NCI-H2227 (cell line): Measurements from ENCODE around the gene CDC42BPB.

ENCODE experiments used
- DNase-seq: peaks from one replicate; lab custom pipeline; 2025; ENCODE audit not compliant: unreplicated experiment; lab: John Stamatoyannopoulos, UW

CDC42BPB gene

GRCh38 chr14:103022002-103022684 lies 35.2 kb downstream of the CDC42BPB start:
- DNase-seq = peak; percentile 59

DNA sequence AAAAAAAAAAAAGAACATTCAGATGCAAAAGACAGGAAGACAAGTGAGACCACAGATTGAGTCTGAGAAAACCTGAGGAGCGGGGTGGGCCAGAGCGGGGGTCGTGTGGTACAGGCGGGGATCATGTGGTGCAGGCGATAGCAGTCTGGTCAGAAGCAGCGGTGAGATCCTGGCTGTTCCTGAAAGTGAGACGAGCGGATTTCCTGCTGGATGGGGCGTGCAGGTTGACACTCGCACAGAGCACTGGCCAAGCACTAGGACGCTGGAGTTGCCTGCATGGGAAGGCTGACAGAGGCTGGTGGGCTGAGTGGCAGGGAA lies 35.7 kb downstream of the CDC42BPB start:
- no peak for DNase-seq

DNA sequence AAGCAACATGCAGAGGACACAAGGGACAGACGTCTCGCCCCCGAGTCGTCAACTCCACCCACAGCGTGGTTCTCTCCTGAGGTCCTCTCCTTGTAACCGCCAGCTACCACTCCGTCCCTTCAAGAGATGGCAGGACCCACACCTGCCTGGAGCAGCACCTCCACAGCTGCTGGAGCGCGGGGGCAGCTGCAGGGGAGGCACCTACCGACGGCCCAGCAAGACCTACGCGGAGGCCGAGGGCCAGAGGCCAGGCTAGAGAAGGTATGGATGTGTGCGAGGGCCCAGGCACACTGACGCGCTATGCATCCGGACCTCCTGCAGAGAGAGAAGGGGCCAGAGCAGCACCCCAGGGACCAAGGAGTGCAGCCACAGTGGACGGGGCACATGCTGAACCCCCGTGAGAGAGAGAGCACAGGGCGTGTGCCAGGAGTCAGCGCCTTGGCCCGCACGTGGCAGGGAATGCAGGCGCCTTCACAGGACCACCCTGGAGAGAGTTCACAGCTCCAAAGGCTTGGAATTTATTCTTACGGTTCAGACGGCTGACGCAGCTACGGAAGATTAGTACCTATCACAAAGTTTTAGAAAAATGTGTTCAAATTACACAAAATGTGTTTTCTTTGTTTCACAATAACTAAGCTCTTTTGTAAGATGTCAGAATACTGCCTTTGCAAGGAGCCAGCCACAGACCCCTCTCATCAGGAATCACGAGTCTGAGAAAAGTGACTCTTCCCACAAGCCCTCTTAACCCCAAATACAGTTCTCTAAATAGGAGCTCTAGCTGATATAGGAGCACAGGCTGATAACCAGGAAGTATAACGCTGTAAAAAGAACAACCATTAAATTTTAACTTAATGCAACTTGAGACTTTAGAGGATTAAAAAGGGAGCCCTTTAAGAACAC lies 36.8 kb downstream of the CDC42BPB start:
- DNase-seq = no peak

DNA sequence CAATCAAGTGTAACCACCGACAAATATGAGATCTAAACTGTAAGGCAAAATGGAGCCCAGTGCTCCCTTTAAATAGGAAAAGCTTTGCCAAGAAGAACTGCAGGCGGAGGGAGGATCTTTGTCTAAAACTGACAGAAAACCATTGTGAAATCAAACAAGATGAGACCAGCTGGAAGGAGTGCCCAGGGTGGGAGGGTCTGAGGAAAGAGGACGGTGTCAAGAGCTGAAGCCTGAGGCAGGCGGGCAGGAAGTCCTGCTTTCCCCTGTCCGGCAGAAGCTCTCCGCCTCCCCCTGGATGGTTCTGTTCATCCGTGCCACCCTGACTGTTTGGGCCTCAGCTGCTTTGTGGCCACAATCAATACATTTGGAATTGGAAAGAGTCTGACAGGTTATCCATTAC lies 37.5 kb downstream of the CDC42BPB start:
- no peak for DNase-seq

DNA sequence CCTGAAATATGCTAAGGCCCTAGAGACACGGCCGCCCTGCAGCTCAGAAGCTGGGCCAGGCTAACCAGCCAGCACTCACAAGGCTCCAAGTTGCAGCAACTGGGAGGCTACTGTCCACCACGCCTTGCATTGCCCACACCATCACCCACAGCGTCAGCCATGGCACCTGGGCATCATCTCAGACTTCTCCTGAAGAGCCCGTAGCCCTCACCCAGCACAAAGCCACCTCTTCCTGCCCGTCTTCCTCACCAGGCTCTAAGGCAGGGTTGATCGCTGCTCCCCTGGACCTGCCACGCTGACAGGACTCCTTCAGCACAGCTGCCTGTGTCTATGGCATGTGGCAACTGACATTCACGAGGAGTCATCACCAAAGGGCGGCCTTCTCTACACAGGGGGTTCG lies 38.1 kb downstream of the CDC42BPB start:
- no peak for DNase-seq

DNA sequence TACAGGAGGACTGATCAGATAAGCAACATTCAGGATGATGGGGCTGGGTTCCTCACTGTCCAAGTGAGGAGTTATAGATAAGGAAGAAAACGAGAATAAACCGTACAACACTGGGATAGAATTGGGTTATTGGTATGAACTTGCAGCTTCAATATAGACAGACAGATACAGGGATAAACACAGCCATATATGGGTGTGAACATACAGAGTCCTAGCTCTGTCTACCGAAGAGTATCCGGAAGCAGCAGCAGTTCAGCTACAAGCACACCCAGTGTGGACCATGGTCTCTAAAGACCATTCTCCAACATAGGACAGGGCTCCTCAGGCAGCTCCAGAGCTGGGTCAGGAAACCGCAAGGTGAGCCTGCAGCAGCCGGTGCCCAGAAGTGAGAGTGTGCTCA lies 40.8 kb downstream of the CDC42BPB start:
- no peak for DNase-seq

DNA sequence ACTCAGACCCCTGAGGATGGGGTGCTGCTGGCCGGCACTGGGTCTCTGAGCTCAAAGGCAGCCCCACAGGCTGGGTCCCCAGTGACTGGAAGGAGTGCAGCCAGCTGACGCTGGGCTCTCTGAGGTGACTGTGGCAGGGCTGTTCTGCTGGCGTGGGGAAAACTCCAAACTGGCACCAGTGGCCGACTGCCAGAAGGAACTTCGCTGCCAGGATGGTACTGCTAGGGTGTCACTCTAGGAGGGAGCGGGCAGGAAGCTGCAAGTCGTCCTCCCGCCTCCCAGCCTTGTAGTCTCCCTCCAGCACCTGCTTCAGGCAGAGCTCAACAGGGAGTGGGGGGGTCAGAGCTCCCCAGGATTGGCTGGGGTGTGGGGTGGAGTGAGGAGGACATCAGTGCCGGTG lies 41.3 kb downstream of the CDC42BPB start:
- no peak for DNase-seq

- DNase-seq = no peak
Observed at GRCh38 chr14:103015426-103015825, 41.9 kb downstream of the CDC42BPB start.

DNA sequence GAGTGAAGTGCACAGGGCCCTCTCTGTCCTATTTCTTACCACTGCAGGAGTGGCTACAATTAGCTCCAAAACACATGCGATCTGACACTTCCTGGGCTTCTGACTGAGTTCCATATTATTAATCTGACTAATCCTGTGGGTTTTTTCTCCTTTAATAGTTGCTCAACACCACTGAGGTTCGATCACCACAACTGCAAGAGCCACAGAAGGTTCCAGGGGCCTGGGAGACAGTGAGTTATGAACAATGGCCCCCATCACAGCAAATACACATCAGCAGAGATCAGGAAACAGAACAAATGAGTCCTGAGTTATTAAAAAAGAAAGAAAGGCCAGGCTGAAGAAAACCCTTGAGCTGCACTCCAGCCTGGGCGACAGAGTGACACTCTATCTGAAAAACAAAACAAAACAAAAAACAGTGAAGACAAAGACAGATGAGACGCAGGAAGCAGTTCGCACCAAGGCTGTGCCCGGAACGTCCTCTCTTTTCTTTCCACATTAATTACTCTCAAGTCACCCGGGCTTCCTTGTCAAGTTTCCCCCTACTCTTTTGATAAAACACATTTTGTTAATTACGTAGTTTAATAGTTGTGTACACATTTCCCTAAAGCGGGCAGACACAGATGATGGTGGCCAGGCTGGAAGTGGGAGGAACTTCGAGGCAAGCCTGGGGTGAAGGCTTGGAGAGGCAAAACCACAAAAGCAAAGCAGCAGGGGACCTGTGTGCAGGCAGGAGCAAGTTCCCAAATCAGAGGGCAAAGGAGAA lies 42.7 kb downstream of the CDC42BPB start:
- peak; percentile 28 for DNase-seq

GRCh38 chr14:103013028-103013427 lies 44.3 kb downstream of the CDC42BPB start:
- no peak for DNase-seq

DNA sequence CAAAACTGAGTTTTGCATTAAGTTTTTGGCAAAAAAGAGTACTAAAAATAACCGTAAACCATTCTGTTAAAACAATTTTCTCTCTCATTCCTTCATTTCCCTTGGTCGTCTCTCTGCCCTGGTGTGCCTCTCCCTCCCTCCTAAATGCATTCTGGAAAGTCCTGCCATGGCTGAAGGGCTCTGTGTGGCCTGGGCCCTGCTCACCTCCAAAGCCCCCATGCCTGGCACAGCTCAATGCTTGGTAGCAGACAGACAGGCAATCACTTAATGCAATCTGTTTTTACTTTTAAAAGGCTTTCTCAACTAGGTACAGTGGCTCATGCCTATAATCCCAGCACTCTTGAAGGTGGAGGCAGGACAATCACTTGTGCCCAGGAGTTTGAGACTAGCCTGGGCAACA lies 47.8 kb downstream of the CDC42BPB start:
- no peak for DNase-seq

DNA sequence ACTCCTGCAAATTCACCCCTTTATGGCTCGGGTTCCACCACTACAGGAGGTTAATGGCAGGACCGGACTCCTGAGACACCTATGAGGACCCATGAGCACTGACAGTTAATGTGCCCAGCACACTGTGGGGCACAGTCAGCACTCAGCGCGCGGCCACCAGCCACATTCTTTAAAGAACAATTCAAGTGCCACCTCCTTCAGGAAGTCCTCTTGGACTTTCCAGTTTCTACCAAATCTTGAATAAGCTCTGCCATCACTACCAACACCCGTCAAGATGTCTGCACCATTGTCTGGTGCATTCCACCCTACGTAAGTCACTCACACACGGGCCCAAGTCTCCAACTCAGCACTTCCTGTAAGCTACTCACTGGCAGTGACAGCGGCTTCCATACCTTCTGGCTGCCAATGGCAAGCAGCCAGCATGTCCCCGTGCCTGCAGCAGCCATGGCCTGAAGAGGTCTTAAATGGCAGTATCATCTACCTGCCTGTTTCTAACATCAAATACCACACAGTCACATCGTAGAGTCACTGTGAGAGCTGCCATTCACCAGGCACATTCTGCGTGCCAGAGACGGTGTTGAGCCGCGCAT lies 48.5 kb downstream of the CDC42BPB start:
- DNase-seq = no peak

DNA sequence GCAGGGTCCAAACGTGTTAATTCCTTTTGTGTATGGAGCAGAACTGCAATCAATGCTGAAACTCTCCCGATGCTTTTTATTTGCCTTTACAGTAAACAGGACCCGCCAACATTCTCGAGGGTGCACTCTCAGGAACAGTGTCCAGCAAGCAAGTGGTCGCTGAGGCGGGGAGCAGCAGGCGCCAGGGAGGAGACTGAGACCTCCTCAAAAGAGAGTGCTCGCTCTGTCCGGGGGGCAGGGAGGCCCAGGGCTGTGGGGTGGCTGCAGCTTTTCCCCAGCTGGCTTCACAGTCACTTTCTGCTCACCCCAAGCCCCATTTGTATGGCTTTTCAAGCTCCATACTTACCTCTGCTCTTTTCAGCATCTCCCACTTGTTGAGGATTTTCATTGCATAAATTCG lies 49.2 kb downstream of the CDC42BPB start:
- no peak for DNase-seq

DNA sequence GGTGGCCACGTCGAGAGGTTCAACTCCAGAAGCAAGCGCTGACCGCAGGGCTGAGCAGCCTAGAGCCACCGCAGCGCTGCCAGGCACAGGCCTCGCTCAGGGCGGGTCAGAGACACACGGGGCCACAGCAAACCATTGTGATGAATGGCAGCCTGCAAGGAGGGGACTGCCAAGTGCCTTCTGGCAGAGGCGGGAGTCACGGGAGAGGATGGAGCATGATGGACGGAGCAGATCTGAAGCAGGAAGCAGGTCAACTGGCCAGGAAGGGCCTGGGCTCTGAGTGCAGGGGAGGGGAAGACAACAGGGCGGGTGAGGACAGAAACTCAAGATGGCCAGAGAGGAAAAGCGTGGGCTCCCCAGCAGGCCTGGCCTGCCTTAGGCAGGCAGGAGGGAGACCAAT lies 49.8 kb downstream of the CDC42BPB start:
- no peak for DNase-seq

GRCh38 chr14:103006991-103007520 lies 50.3 kb downstream of the CDC42BPB start:
- no peak for DNase-seq

DNA sequence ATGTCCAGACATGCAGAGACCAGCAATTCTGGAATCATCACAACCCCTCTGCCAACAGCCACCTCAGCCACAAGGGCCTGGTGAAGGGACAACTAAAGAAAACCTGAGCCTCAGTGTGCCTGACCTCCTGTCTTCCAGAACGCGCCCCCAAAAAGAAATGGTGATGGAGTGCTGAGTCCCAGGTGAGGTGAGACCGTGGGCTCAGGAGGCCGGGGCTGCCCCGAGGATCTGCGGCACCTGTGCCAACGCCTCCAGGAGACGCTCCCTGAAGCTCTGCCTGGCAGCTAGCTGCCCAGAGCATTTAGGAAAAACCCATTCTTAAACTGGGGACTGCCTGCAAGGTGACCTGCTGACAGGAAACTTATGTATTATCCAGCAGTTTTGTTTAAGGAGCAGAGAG lies 51.2 kb downstream of the CDC42BPB start:
- DNase-seq = no peak

DNA sequence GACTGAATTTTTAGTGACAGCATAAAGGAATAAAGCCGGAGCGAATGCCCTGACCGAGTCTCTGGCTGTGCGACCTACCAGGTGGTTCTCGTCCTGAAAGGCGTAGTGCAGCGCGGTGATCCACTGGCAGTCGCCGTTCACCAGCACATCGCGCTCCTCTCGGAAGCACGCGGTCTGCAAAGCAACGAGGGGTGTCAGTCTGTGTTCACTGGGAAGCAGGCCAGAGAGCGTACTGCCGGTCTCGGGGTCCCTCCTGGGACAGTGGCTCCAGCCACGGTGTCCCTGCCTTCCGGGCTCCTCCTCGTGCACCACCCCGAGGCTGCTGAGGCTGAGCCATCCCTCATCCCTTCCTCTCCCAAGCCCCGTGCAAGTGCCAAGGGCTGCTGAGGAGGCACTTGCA lies 53.5 kb downstream of the CDC42BPB start:
- DNase-seq = no peak

- no peak for DNase-seq
Observed at GRCh38 chr14:103003351-103003615, 54.1 kb downstream of the CDC42BPB start.

- DNase-seq = no peak
Observed at GRCh38 chr14:103002578-103003350, 54.6 kb downstream of the CDC42BPB start.

DNA sequence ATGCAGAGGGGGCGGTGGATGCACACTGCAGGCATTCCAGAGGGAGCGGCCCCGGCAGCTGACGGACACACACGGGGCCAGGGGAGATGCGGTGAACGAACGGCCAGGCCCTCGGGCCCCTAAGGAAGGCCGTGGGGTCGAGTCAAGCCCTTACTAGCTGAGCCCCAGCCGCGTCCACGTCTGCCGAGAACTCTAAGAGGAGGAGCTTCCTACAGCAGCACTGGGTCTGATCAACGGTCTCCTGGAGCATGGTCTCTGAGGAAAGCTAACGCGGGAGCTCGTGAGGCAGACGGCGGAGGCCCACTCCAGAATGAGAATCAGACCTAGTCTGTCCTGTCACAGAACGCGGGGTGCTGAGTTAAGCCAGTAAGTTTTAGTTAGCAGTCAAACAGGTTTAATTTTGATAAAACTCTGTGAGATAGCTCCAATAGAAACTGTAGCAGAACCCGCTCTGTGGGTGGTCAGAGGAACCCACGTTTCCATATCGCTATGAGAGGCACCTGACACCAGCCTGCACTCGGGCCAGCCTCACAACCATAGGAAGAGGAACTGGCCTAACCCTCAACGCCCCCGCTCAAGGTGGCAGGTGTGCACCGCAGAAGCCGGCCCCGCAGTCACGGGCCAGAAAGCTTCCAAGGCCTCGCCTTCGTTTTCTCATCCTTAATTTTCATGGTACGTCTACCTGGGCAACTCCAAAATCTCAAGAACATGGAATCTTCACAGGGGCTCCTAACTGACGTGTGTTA lies 55.5 kb downstream of the CDC42BPB start:
- DNase-seq = no peak
